ENCODE data around the gene NME4. TPM values are rescaled to one million over a fixed set of nuclear protein-coding genes. Genes with fewer than 3 reads are reported as not detected.
"Not testable (repeated sequence)": the region's sequence is repeated elsewhere in the genome, so short reads cannot be mapped to it uniquely, and the experiment has no call there.

NME4 gene
- total RNA-seq, 1 donor from 2014 or later: 91.3 TPM

- ATAC-seq (no peak), DNase-seq (ENCODE audit: missing footprints) (peak; percentile 55)
Measured at GRCh38 chr16:373848-374615, 23.0 kb upstream of the NME4 start.

GRCh38 chr16:374616-374926, 22.4 kb upstream of the NME4 start:
- intact Hi-C loops (cut with DNase I): no loop called here
- DNase-seq (ENCODE audit: missing footprints) (peak; percentile 60), ATAC-seq (no peak)

More at GRCh38 chr16:373848-374615, 23.0 kb upstream of the NME4 start:
- intact Hi-C loops (cut with DNase I): no loop called here

GRCh38 chr16:375212-375611, 21.8 kb upstream of the NME4 start:
- ATAC-seq (no peak), DNase-seq (ENCODE audit: missing footprints) (peak; percentile 4)
- intact Hi-C loops (cut with DNase I): no loop called here

GRCh38 chr16:375927-376816, 20.8 kb upstream of the NME4 start:
- intact Hi-C loops (cut with DNase I): no loop called here
- ATAC-seq (no peak), DNase-seq (ENCODE audit: missing footprints) (no peak)

- ATAC-seq (no peak), DNase-seq (ENCODE audit: missing footprints) (no peak)
- intact Hi-C loops (cut with DNase I): no loop called here
Measured at GRCh38 chr16:376817-377418, 20.1 kb upstream of the NME4 start.

GRCh38 chr16:377419-377951, 19.5 kb upstream of the NME4 start:
- ATAC-seq (no peak), DNase-seq (ENCODE audit: missing footprints) (no peak)
- intact Hi-C loops (cut with DNase I): no loop called here

- intact Hi-C loops (cut with DNase I); ATAC-seq: not testable (repeated sequence)
- peak; percentile 58 for DNase-seq (ENCODE audit: missing footprints)
Measured at GRCh38 chr16:378113-378820, 18.7 kb upstream of the NME4 start.

- DNase-seq (ENCODE audit: missing footprints): no peak
- ATAC-seq: no peak
- intact Hi-C loops (cut with DNase I): no loop called here
Measured at GRCh38 chr16:378821-379182, 18.2 kb upstream of the NME4 start.

- DNase-seq (ENCODE audit: missing footprints) (peak; percentile 26), ATAC-seq (no peak)
- intact Hi-C loops (cut with DNase I): no loop called here
Measured at GRCh38 chr16:379183-379960, 17.6 kb upstream of the NME4 start.

GRCh38 chr16:379961-380761, 16.8 kb upstream of the NME4 start:
- DNase-seq (ENCODE audit: missing footprints) (peak; percentile 52), ATAC-seq (no peak)
- intact Hi-C loops (cut with DNase I): no loop called here

GRCh38 chr16:380762-381011, 16.3 kb upstream of the NME4 start:
- intact Hi-C loops (cut with DNase I): no loop called here
- DNase-seq (ENCODE audit: missing footprints): peak; percentile 68
- ATAC-seq: no peak

- DNase-seq (ENCODE audit: missing footprints): peak; percentile 80
- intact Hi-C loops (cut with DNase I): no loop called here
- ATAC-seq: peak; percentile 32
Measured at GRCh38 chr16:381012-381788, 15.8 kb upstream of the NME4 start.

GRCh38 chr16:381789-382717, 14.9 kb upstream of the NME4 start, which contains the start of gene PGAP6:
Gene PGAP6 (minus strand): TSS chr16:381978. CDS start chr16:381821, 157 bp downstream.
- intact Hi-C loops (cut with DNase I): no loop called here
- peak; percentile 82 for DNase-seq (ENCODE audit: missing footprints)
- ATAC-seq: peak; percentile 75

- ATAC-seq: no peak
- DNase-seq (ENCODE audit: missing footprints): peak; percentile 54
- intact Hi-C loops (cut with DNase I): no loop called here
Measured at GRCh38 chr16:383326-384051, 13.5 kb upstream of the NME4 start.

GRCh38 chr16:386641-387156, 10.3 kb upstream of the NME4 start:
- ATAC-seq (no peak), DNase-seq (ENCODE audit: missing footprints) (peak; percentile 60)
- intact Hi-C loops (cut with DNase I): no loop called here

Measured in Right ventricle myocardium inferior (tissue), 1 donor.